ENCODE data around the gene PDIA2. TPM values are rescaled to one million over a fixed set of nuclear protein-coding genes. Genes with fewer than 3 reads are reported as not detected.

The PDIA2 gene
- polyA plus RNA-seq, 2 donors: 0.27 to 0.53 TPM

DNA sequence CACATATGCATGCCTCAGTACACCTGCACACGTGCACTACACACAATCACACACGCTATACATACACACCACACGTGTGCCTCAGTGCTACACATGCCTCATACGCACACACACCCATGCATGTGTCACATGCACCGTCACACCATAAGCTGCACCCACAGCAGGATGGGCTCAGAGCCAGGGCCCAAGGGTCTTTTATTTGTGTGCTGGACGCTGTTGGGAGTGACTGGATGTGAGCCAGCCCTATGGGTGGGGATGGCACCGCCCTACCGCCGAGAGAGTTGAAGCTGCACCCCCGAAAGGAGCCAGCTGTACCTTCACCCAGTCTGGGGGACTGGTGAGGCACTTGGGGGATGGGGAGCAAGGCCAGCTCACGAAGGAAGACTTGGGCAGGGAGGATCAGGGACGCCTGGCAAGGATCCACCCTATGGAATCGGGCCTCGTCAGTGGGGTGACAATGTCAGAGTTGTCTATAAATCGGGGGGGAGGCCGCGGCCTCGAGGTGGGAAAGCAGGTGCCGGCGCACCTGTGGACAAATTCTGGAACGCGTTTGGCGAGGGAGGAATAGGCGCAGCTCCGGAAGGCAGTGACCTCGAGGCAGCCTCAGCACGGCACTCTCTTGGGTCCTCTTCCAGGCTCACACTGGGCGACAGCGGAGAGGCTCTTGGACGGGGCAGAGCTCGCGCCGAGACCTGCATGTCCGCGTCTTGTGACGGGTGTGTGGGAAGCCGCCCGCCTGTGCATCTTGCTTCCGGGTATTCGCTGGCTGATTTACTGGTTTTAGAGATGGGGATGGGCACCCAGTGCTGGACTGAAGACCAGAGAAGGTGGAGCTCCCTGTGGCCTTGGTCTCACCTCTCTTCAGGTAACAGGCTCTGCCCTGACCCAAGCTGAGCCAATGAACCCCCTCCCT lies 14.6 kb upstream of the PDIA2 start:
- no peak overlapping the region for H3K4me3 ChIP-seq (ENCODE audit: low read depth in 1 of 2, low read length in 2 of 2)
- 43 to 50% methylated on average over 38 to 40 of the region's 40 CpGs for WGBS, 2 donors
- H3K4me1 ChIP-seq (ENCODE audit: control insufficient read depth in 2 of 2, insufficient read depth in 2 of 2, low read length in 1 of 2): peaks cover 6 to 15% of the 10 kb centered on the region in 2 donors
- peak overlapping the region in 1 of 2 donors; percentile 56 for H3K27ac ChIP-seq (ENCODE audit: low read depth in 2 of 2, low read length in 1 of 2)
- peaks cover 0 to 3% of the 10 kb centered on the region in 2 donors for H3K9me3 ChIP-seq (ENCODE audit: control insufficient read depth in 2 of 2, insufficient read depth in 1 of 2, low read depth in 1 of 2, low read length in 1 of 2)
- no peaks in the 10 kb centered on the region for H3K27me3 ChIP-seq (ENCODE audit: control insufficient read depth in 1 of 2, insufficient read depth in 2 of 2, low read length in 2 of 2)
- peaks cover 11 to 14% of the 10 kb centered on the region in 2 donors for H3K36me3 ChIP-seq (ENCODE audit: control insufficient read depth in 2 of 2, insufficient read depth in 2 of 2, low read length in 1 of 2)

DNA sequence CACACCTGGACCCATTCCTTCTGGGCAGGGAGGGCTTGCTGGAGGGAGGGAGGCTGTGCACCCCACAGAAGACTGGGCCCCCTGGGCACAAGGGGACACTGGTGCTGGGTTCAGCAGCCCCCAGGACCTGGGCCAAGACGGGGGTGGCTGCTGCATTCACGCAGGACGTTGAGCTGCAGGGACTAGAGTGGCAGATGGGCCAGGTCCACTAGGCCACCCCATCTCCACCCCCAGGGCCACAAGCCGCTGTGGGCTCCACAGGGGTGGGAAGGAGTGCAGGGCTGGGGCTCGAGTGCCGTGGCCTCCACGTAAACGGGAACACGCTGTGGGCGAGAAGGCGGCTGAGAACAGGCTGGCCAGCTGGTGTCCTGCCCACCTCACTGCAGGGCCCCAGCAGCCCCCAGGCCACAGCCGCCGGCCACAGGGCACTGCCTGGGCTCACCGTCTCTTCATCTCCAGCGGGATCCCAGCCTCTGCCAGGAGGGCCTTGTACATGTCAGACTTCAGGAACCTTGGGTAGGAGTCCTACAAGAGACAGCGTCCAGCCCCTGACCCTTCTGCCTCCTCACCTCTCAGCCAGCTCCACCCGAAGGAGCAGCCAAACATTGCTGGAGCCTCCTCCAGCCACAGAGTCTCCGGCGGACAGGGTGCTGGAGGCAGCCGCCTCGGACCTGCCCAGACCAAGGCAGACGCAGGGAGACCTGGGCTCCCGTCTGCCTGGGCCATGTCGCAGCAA lies 13.7 kb upstream of the PDIA2 start:
- peaks cover 9 to 15% of the 10 kb centered on the region in 2 donors for H3K4me1 ChIP-seq (ENCODE audit: control insufficient read depth in 2 of 2, insufficient read depth in 2 of 2, low read length in 1 of 2)
- H3K27me3 ChIP-seq (ENCODE audit: control insufficient read depth in 1 of 2, insufficient read depth in 2 of 2, low read length in 2 of 2): no peaks in the 10 kb centered on the region
- H3K4me3 ChIP-seq (ENCODE audit: low read depth in 1 of 2, low read length in 2 of 2): no peak overlapping the region
- H3K36me3 ChIP-seq (ENCODE audit: control insufficient read depth in 2 of 2, insufficient read depth in 2 of 2, low read length in 1 of 2): peaks cover 5 to 8% of the 10 kb centered on the region in 2 donors
- no peaks in the 10 kb centered on the region for H3K9me3 ChIP-seq (ENCODE audit: control insufficient read depth in 2 of 2, insufficient read depth in 1 of 2, low read depth in 1 of 2, low read length in 1 of 2)
- 73 to 81% methylated on average over 24 of the region's 24 CpGs for WGBS, 2 donors
- H3K27ac ChIP-seq (ENCODE audit: low read depth in 2 of 2, low read length in 1 of 2): no peak overlapping the region

DNA sequence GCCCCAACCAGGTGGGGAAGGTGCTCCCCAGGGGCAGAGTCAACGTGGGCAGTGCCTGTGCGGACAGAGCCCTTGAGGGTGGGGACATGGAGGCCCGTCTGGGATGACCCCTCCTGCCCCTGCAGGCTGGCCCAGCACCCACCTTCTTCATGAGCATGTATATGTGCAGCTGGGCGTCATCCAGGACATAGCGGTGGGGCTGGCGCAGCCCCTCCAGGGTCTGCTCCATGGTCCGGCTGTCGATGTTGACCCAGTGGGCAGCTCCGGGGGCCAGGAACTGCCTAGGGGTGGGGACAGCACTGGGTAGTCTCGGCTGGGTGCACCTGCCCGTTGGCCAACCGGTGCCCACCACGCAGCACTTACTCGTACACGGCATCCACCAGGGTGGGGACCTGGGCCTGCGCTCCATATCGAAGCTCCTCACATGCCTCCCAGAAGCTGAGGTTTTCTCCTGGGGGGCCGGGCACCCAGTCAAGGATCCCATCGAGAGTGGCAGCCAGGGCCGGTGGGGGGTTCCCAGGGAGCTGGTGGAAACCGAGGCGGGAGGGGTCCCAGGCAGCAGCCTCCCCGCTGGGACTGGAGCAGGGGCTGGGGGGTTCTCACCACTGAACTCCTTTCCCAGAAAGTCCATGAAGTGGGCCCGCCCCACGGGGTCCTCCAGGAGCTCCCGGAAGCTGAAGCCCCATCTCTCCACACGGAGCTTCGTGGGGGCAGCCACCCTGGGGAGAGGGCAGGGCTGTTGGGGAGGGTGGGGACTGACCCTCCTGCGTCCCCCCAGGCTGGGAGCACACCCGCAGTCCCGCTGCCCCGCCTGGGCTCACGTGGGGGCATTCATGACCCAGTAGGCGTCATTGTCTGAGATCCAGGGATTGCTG lies 12.3 kb upstream of the PDIA2 start:
- Histone ChIP-seq H3K27me3 (ENCODE audit: control insufficient read depth in 1 of 2, insufficient read depth in 2 of 2, low read length in 2 of 2) (peaks cover 0 to 3% of the 10 kb centered on the region in 2 donors), H3K4me1 (ENCODE audit: control insufficient read depth in 2 of 2, insufficient read depth in 2 of 2, low read length in 1 of 2) (peaks cover 9 to 21% of the 10 kb centered on the region in 2 donors), H3K27ac (ENCODE audit: low read depth in 2 of 2, low read length in 1 of 2) (no peak overlapping the region), H3K4me3 (ENCODE audit: low read depth in 1 of 2, low read length in 2 of 2) (no peak overlapping the region), H3K9me3 (ENCODE audit: control insufficient read depth in 2 of 2, insufficient read depth in 1 of 2, low read depth in 1 of 2, low read length in 1 of 2) (no peaks in the 10 kb centered on the region), H3K36me3 (ENCODE audit: control insufficient read depth in 2 of 2, insufficient read depth in 2 of 2, low read length in 1 of 2) (no peaks in the 10 kb centered on the region)
- 82 to 85% methylated on average over 33 to 34 of the region's 34 CpGs for WGBS, 2 donors

DNA sequence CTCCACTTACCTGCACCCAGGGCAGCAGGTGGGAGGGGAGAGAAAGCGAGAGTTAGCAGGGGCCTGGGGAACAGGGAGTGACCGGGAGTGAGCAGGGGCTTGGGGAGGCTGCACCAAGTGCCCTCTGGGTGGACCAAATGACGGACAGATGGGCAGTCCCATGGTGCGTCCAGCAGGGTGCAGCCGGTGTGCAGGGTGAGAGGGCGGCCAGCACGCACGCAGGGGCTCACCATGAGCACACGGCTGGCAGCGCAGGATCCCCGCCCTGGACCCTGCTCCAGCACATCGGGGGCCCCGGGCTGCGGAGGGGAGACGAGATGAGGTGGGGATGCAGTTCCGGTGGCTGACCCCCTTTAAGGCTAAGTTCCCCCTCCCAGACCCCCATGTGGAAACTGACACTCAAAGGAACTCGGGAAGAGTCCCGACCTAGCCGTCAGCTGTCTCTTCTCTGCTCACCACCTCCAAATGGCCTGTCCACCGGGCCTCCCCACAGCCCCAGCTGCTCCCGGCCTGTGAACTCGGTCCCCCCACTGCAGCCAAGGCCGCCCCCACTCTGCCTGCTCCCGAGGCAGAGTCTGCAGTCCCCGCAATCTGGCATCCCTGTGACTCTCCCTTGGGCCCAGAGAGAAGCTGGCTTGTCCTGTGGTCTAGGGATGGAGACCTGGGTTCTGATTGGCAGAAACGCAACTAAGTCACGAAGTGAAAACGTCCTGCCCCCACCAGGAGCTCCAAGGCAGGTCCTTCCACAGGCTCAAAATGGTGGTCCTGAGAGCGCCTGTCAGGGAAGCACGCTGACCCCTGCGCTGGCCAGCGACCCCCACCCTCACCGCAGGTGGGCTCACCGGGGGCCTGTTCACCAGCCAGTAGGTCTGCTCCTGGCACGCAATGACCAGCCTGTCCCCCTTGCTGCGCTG lies 10.1 kb upstream of the PDIA2 start:
- 73 to 78% methylated on average over 34 to 36 of the region's 36 CpGs for WGBS, 2 donors
- no peaks in the 10 kb centered on the region for H3K36me3 ChIP-seq (ENCODE audit: control insufficient read depth in 2 of 2, insufficient read depth in 2 of 2, low read length in 1 of 2)
- H3K4me3 ChIP-seq (ENCODE audit: low read depth in 1 of 2, low read length in 2 of 2): no peak overlapping the region
- H3K9me3 ChIP-seq (ENCODE audit: control insufficient read depth in 2 of 2, insufficient read depth in 1 of 2, low read depth in 1 of 2, low read length in 1 of 2): no peaks in the 10 kb centered on the region
- H3K4me1 ChIP-seq (ENCODE audit: control insufficient read depth in 2 of 2, insufficient read depth in 2 of 2, low read length in 1 of 2): peaks cover 9 to 17% of the 10 kb centered on the region in 2 donors
- H3K27ac ChIP-seq (ENCODE audit: low read depth in 2 of 2, low read length in 1 of 2): no peak overlapping the region
- H3K27me3 ChIP-seq (ENCODE audit: control insufficient read depth in 1 of 2, insufficient read depth in 2 of 2, low read length in 2 of 2): peaks cover 0 to 3% of the 10 kb centered on the region in 2 donors

DNA sequence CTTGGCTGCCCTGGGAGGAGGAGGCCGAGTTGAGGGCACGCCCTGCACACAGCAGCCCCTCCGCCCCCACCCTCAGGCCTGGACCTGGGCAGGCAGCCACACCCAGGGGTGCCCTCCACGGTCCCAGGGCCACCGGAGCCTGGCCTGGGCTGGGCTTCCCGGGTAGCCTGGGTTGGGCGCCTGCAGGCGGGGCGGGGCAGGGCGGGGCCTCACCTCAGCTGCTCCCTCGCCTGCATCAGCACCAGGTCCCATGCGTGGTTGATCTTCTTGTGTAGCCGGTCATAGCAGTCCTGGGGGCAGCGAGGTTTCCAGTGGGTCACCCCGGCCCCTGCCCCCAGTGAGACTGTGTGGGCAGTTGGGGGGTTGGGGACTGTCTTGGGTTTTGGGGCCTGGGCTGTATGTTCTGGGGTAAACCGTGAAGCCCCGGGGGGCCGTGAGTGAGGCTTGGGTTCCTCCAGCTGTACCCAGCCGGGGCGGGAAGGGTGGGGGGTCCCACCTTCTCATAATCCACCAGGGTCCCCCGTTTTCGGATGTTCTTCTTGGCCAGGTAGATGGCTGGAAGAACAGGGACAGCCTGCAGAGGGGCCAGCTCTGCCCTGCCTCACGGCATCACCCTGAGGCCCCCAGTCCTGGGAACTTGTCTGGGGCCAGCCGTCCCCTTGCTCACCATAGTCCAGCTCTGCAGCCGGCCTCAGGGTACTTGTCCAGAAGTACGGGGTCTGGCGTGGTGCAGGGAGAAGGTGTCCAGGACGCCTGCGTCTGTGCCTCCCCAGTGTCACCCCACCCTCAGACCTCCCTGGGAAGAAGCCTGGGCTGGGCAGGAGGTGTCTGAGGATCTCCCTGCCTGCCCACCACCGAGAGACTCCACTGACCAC lies 9.2 kb upstream of the PDIA2 start:
- H3K4me1 ChIP-seq (ENCODE audit: control insufficient read depth in 2 of 2, insufficient read depth in 2 of 2, low read length in 1 of 2): peaks cover 9 to 10% of the 10 kb centered on the region in 2 donors
- 61 to 70% methylated on average over 25 to 30 of the region's 30 CpGs for WGBS, 2 donors
- H3K27me3 ChIP-seq (ENCODE audit: control insufficient read depth in 1 of 2, insufficient read depth in 2 of 2, low read length in 2 of 2): peaks cover 0 to 3% of the 10 kb centered on the region in 2 donors
- no peaks in the 10 kb centered on the region for H3K9me3 ChIP-seq (ENCODE audit: control insufficient read depth in 2 of 2, insufficient read depth in 1 of 2, low read depth in 1 of 2, low read length in 1 of 2)
- H3K4me3 ChIP-seq (ENCODE audit: low read depth in 1 of 2, low read length in 2 of 2): no peak overlapping the region
- no peak overlapping the region for H3K27ac ChIP-seq (ENCODE audit: low read depth in 2 of 2, low read length in 1 of 2)
- H3K36me3 ChIP-seq (ENCODE audit: control insufficient read depth in 2 of 2, insufficient read depth in 2 of 2, low read length in 1 of 2): no peaks in the 10 kb centered on the region

DNA sequence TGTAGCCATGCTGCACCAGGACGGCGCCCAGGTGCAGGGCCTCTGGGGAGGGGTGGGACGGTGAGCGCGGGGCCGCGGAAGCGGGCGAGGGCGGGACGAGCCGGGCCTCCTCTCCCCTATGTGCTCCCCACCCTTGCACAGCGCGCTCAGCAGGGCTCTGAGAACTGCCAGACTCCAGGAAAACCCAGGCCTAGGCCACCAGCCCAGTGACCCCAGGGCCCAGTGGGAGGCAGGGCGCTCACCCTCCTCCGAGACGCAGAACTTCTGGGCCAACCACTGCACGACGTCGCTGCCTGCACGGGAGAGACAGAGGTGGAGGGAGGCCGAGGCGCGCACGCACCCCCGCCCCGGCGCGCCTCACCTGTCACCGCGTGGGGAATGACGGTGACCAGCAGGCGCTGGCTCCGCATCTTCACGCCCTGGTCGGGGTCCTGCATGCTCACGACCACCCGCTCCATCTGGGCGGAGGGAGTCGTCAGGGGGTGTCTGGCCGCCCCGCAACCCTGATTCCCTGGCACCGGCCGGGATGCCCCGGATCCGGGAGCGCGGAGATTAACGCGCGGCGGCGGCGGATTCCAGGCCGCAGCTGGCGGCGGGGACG lies 7.8 kb upstream of the PDIA2 start:
- Histone ChIP-seq H3K9me3 (ENCODE audit: control insufficient read depth in 2 of 2, insufficient read depth in 1 of 2, low read depth in 1 of 2, low read length in 1 of 2) (no peaks in the 10 kb centered on the region), H3K4me3 (ENCODE audit: low read depth in 1 of 2, low read length in 2 of 2) (peak overlapping the region; percentile 45 to 46)

DNA sequence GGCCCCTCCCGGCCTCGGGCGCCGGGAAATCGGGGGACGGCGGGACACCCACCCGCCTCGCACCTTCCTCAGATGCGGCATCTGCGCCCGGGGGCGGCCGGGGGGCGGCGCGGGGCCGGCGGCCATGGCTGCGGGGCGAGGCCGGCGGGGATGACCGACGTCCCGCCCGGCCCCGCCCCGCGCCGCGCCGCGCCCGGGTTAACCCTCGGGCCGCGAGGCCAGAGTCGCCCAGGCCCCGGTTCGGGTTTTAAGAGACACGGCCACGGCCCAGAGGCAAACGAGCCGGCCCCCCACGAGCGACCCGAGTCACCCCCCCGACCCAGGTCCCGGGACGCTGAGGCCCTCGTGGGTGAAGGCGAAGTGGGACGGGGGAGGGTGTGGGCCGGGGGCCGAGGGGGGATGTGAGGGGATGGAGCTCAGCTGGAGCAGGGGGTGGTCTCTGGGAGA lies 7.2 kb upstream of the PDIA2 start, which contains the start of gene RGS11:
TSS of gene RGS11 (minus strand) at position 159 of the 447 bp plus-strand sequence. CDS start at position 126, 33 bp downstream.
- Histone ChIP-seq H3K4me3 (ENCODE audit: low read depth in 1 of 2, low read length in 2 of 2) (peak within 1 kb of the TSS; percentile 45 to 46), H3K27me3 (ENCODE audit: control insufficient read depth in 1 of 2, insufficient read depth in 2 of 2, low read length in 2 of 2) (peaks cover 0 to 9% of the 10 kb centered on the region in 2 donors), H3K27ac (ENCODE audit: low read depth in 2 of 2, low read length in 1 of 2) (no peak within 1 kb of the TSS), H3K36me3 (ENCODE audit: control insufficient read depth in 2 of 2, insufficient read depth in 2 of 2, low read length in 1 of 2) (no peaks in the 10 kb centered on the region), H3K4me1 (ENCODE audit: control insufficient read depth in 2 of 2, insufficient read depth in 2 of 2, low read length in 1 of 2) (peaks cover 6 to 9% of the 10 kb centered on the region in 2 donors), H3K9me3 (ENCODE audit: control insufficient read depth in 2 of 2, insufficient read depth in 1 of 2, low read depth in 1 of 2, low read length in 1 of 2) (no peaks in the 10 kb centered on the region)
- WGBS, 2 donors: 4 to 10% methylated on average over 13 to 56 of the region's 56 CpGs

More for the DNA sequence above, 7.8 kb upstream of the PDIA2 start:
- Histone ChIP-seq H3K4me1 (ENCODE audit: control insufficient read depth in 2 of 2, insufficient read depth in 2 of 2, low read length in 1 of 2) (peaks cover 5 to 6% of the 10 kb centered on the region in 2 donors), H3K27me3 (ENCODE audit: control insufficient read depth in 1 of 2, insufficient read depth in 2 of 2, low read length in 2 of 2) (peaks cover 0 to 3% of the 10 kb centered on the region in 2 donors), H3K36me3 (ENCODE audit: control insufficient read depth in 2 of 2, insufficient read depth in 2 of 2, low read length in 1 of 2) (no peaks in the 10 kb centered on the region), H3K27ac (ENCODE audit: low read depth in 2 of 2, low read length in 1 of 2) (no peak overlapping the region)
- 2 to 3% methylated on average over 39 to 58 of the region's 58 CpGs for WGBS, 2 donors

Data from esophagus (tissue), 2 donors.